ENCODE data around the gene FBXO41.
A peak's percentile ranks its signal among the peaks of the same experiment; 100 is the strongest.
"Not testable (repeated sequence)": the region's sequence is repeated elsewhere in the genome, so short reads cannot be mapped to it uniquely, and the experiment has no call there.

FBXO41 gene

GRCh38 chr2:73289304-73289703, 5.0 kb upstream of the FBXO41 start:
- DNase-seq = no peak

GRCh38 chr2:73286134-73286655, 1.9 kb upstream of the FBXO41 start:
- DNase-seq = no peak

GRCh38 chr2:73285159-73285739, 971 bp upstream of the FBXO41 start:
- peak; percentile 68 for DNase-seq

- no peak for DNase-seq
These were observed 558 bp downstream of the FBXO41 start for GRCh38 chr2:73283545-73284295.

GRCh38 chr2:73282924-73283544, 1.2 kb downstream of the FBXO41 start:
- no peak for DNase-seq

GRCh38 chr2:73281244-73281643, 3.0 kb downstream of the FBXO41 start:
- DNase-seq = no peak

- no peak for DNase-seq
These were observed 4.4 kb downstream of the FBXO41 start for GRCh38 chr2:73279852-73280251.

- no peak for DNase-seq
These were observed 12.0 kb downstream of the FBXO41 start for GRCh38 chr2:73272270-73272669.

- DNase-seq = no peak
These were observed 14.4 kb downstream of the FBXO41 start for GRCh38 chr2:73269686-73270465.

GRCh38 chr2:73268830-73269685, 15.2 kb downstream of the FBXO41 start:
- DNase-seq = peak; percentile 85

GRCh38 chr2:73268366-73268829, 15.9 kb downstream of the FBXO41 start:
- no peak for DNase-seq

- DNase-seq = no peak
These were observed 17.3 kb downstream of the FBXO41 start for GRCh38 chr2:73267008-73267407.

GRCh38 chr2:73266061-73266901, 18.0 kb downstream of the FBXO41 start:
- DNase-seq = no peak

GRCh38 chr2:73265298-73266060, 18.8 kb downstream of the FBXO41 start:
- no peak for DNase-seq

- no peak for DNase-seq
These were observed 19.5 kb downstream of the FBXO41 start for GRCh38 chr2:73264783-73265182.

- DNase-seq = no peak
These were observed 20.0 kb downstream of the FBXO41 start for GRCh38 chr2:73264332-73264606.

GRCh38 chr2:73263540-73264331, 20.5 kb downstream of the FBXO41 start:
- no peak for DNase-seq

GRCh38 chr2:73262691-73263429, 21.4 kb downstream of the FBXO41 start:
- not testable (repeated sequence) for DNase-seq

GRCh38 chr2:73262108-73262651, 22.1 kb downstream of the FBXO41 start:
- no peak for DNase-seq

All from CD4-positive, alpha-beta T cell treated with Interleukin-15 for 1 hour (primary cell).